H1 (cell line): ENCODE results near the gene SYTL5. TPM values are rescaled to one million over a fixed set of nuclear protein-coding genes. Genes with fewer than 3 reads are reported as not detected.

Source experiments
- CTCF ChIA-PET: fragments of 300-600 bp; sonication (Branson Sonifier 250); formaldehyde crosslinking; loops from one replicate; lab custom pipeline; 2021; ENCODE audit not compliant: partially characterized antibody; lab: Charles Lee
- POLR2A ChIA-PET: fragments of 300-600 bp; sonication (Branson Sonifier 250); formaldehyde crosslinking; loops from one replicate; lab custom pipeline; 2021; ENCODE audit warnings: inconsistent platforms; ENCODE audit not compliant: partially characterized antibody; lab: Charles Lee
- DNase-seq, 2 experiments: peaks; one replicate each; pipeline versions ENCODE4 v3.0.0 to v3.0.0-alpha.2; 2010 to 2022; ENCODE audit warnings: low spot score in 2 of 2, low read depth in 1 of 2, mixed read lengths in 1 of 2
- FAIRE-seq: peaks from 2 replicates; lab custom pipeline; 2011; peaks lifted over from hg19 to GRCh38; lab: Jason Lieb, UNC
- H2AFZ ChIP-seq: 2 replicates; pipeline ENCODE4 v1.8.1; 2012; ENCODE audit warnings: low read length, inconsistent platforms
- H2AK5ac ChIP-seq: 2 replicates; pipeline ENCODE4 v1.6.1; 2013; ENCODE audit warnings: low read depth, low read length
- H2BK120ac ChIP-seq: replicated peaks from 2 replicates; pipeline ENCODE3; 2013; ENCODE audit warnings: low read depth, low read length, inconsistent platforms
- H2BK12ac ChIP-seq: 2 replicates; pipeline ENCODE4 v1.6.1; 2013; ENCODE audit warnings: low read depth, low read length
- H2BK15ac ChIP-seq: 2 replicates; pipeline ENCODE4 v1.6.1; 2013; ENCODE audit warnings: low read length
- H2BK20ac ChIP-seq: 2 replicates; pipeline ENCODE4 v1.6.1; 2013; ENCODE audit warnings: low read length
- H2BK5ac ChIP-seq: 2 replicates; pipeline ENCODE4 v1.6.1; 2013; ENCODE audit warnings: low read depth, low read length
- H3K14ac ChIP-seq: 2 replicates; pipeline ENCODE4 v1.6.1; 2013; ENCODE audit warnings: inconsistent platforms; ENCODE audit not compliant: insufficient read length
- H3K18ac ChIP-seq: 2 replicates; pipeline ENCODE4 v1.6.1; 2013; ENCODE audit warnings: low read length; ENCODE audit errors: extremely low read depth
- H3K23ac ChIP-seq: 2 replicates; pipeline ENCODE4 v1.6.1; 2013; ENCODE audit warnings: inconsistent platforms; ENCODE audit not compliant: insufficient read length
- H3K23me2 ChIP-seq: 2 replicates; pipeline ENCODE4 v1.6.1; 2013; ENCODE audit warnings: low read depth, low read length
- H3K27ac ChIP-seq: 2 replicates; pipeline ENCODE4 v1.6.1; 2011; ENCODE audit warnings: low read depth, low read length, inconsistent platforms
- H3K27me3 ChIP-seq, 4 experiments: replicated peaks in 1 of 4; 1 replicate in 1 of 4; 2 replicates in 3 of 4; pipeline versions ENCODE4 v1.6.1 to v1.8.1; 2011 to 2013; ENCODE audit warnings: low read length in 3 of 4, mild to moderate bottlenecking in 3 of 4, inconsistent platforms in 2 of 4, mixed read lengths in 2 of 4, moderate library complexity in 1 of 4; ENCODE audit not compliant: control insufficient read depth in 3 of 4, insufficient read depth in 3 of 4; ENCODE audit errors: extremely low read depth in 1 of 4
- H3K36me3 ChIP-seq, 4 experiments: 2 replicates each; pipeline versions ENCODE4 v1.6.1 to v1.8.1; 2011 to 2013; ENCODE audit warnings: mild to moderate bottlenecking in 4 of 4, low read length in 3 of 4, moderate library complexity in 2 of 4, control low read depth in 1 of 4, inconsistent platforms in 1 of 4; ENCODE audit not compliant: insufficient read depth in 4 of 4, control insufficient read depth in 2 of 4
- H3K4ac ChIP-seq: replicated peaks from 2 replicates; pipeline ENCODE3; 2013; ENCODE audit warnings: low read length, low read depth, mixed read lengths, inconsistent platforms; ENCODE audit not compliant: insufficient read length
- H3K4me1 ChIP-seq, 4 experiments: replicated peaks in 1 of 4; 1 replicate in 1 of 4; 2 replicates in 3 of 4; pipeline versions ENCODE4 v1.6.1 to v1.8.1; 2011 to 2013; ENCODE audit warnings: low read length in 3 of 4, inconsistent platforms in 2 of 4, mixed read lengths in 1 of 4; ENCODE audit not compliant: insufficient read depth in 4 of 4, control insufficient read depth in 3 of 4
- H3K4me2 ChIP-seq, 2 experiments: 2 replicates each; pipeline versions ENCODE4 v1.6.1 to v1.8.1; 2011 to 2013; ENCODE audit warnings: low read depth in 2 of 2, low read length in 2 of 2, control low read depth in 1 of 2, inconsistent platforms in 1 of 2, mild to moderate bottlenecking in 1 of 2; ENCODE audit not compliant: insufficient read depth in 1 of 2
- H3K4me3 ChIP-seq, 4 experiments: fragments of 200-600, 300-600 bp in 1 of 4; sonication (generic), shearing (Covaris generic), sonication (Bioruptor Twin) in 1 of 4; 2 replicates each; pipeline versions ENCODE4 v1.5.1 to v1.8.1; 2011 to 2016; ENCODE audit warnings: low read length in 4 of 4, low read depth in 3 of 4, control low read depth in 2 of 4, inconsistent platforms in 2 of 4, mild to moderate bottlenecking in 2 of 4, mixed read lengths in 1 of 4, moderate library complexity in 1 of 4; ENCODE audit not compliant: insufficient read depth in 2 of 4; ENCODE audit errors: extremely low read depth in 1 of 4
- H3K56ac ChIP-seq: replicated peaks from 2 replicates; pipeline ENCODE3; 2013; ENCODE audit warnings: low read depth, mild to moderate bottlenecking, mixed read lengths, low read length, inconsistent platforms; ENCODE audit not compliant: insufficient read length
- H3K79me1 ChIP-seq: 2 replicates; pipeline ENCODE4 v1.6.1; 2013; ENCODE audit warnings: low read depth, low read length, control low read depth
- H3K79me2 ChIP-seq, 2 experiments: 2 replicates each; pipeline versions ENCODE4 v1.6.1 to v1.8.1; 2012 to 2013; ENCODE audit warnings: low read length in 2 of 2, mild to moderate bottlenecking in 2 of 2, inconsistent platforms in 1 of 2; ENCODE audit not compliant: insufficient read depth in 2 of 2, control insufficient read depth in 1 of 2
- H3K9ac ChIP-seq, 4 experiments: replicated peaks in 1 of 4; 1 replicate in 1 of 4; 2 replicates in 3 of 4; pipeline versions ENCODE4 v1.6.1 to v1.8.1; 2011 to 2013; ENCODE audit warnings: low read depth in 3 of 4, low read length in 3 of 4, control low read depth in 2 of 4, mild to moderate bottlenecking in 2 of 4, moderate library complexity in 2 of 4, inconsistent platforms in 1 of 4; ENCODE audit errors: extremely low read depth in 1 of 4
- H3K9me3 ChIP-seq, 2 experiments: 2 replicates each; pipeline versions ENCODE4 v1.6.1 to v1.8.1; 2012 to 2013; ENCODE audit warnings: mild to moderate bottlenecking in 2 of 2, moderate library complexity in 2 of 2, control low read depth in 1 of 2, inconsistent platforms in 1 of 2, low read depth in 1 of 2, low read length in 1 of 2, mixed read lengths in 1 of 2; ENCODE audit not compliant: insufficient read depth in 2 of 2
- H4K20me1 ChIP-seq, 2 experiments: replicated peaks in 1 of 2; 2 replicates each; pipeline versions ENCODE3 to v1.8.1; 2011 to 2013; ENCODE audit warnings: inconsistent platforms in 2 of 2, low read length in 2 of 2, mild to moderate bottlenecking in 1 of 2; ENCODE audit not compliant: insufficient read depth in 2 of 2, control insufficient read depth in 1 of 2
- H4K5ac ChIP-seq: 2 replicates; pipeline ENCODE4 v1.6.1; 2013; ENCODE audit warnings: low read length, low read depth, mixed read lengths, inconsistent platforms; ENCODE audit not compliant: insufficient read length
- H4K8ac ChIP-seq: 2 replicates; pipeline ENCODE4 v1.8.0; 2013; ENCODE audit warnings: mild to moderate bottlenecking, moderate library complexity, low read length, inconsistent platforms; ENCODE audit not compliant: insufficient read depth; ENCODE audit errors: extremely low read depth
- H4K91ac ChIP-seq: replicated peaks from 2 replicates; pipeline ENCODE3; 2013; ENCODE audit warnings: low read length, mixed read lengths, inconsistent platforms; ENCODE audit not compliant: insufficient read length
- BACH1 ChIP-seq: IDR thresholded peaks from 2 replicates; pipeline ENCODE4 v1.6.1; 2012; ENCODE audit warnings: low read length, improper control_type of control experiment
- EP300 ChIP-seq, 2 experiments: IDR thresholded peaks; 1 replicate in 1 of 2; 2 replicates in 1 of 2; pipeline ENCODE4 v1.6.1; 2011 to 2012; ENCODE audit warnings: low read depth in 2 of 2, low read length in 2 of 2, mild to moderate bottlenecking in 2 of 2, borderline replicate concordance in 1 of 2, inconsistent platforms in 1 of 2, moderate library complexity in 1 of 2
- EZH2 ChIP-seq: fragments of 200-600 bp; sonication (generic); IDR thresholded peaks from 2 replicates; pipeline ENCODE4 v1.7.1; 2012; ENCODE audit warnings: low read depth, mild to moderate bottlenecking, moderate library complexity, low read length, inconsistent platforms; ENCODE audit not compliant: severe bottlenecking
- MAX ChIP-seq: IDR thresholded peaks from 2 replicates; pipeline ENCODE4 v1.6.1; 2012; ENCODE audit warnings: inconsistent platforms
- POLR2A ChIP-seq, 2 experiments: IDR thresholded peaks; 1 replicate in 1 of 2; 2 replicates in 1 of 2; pipeline ENCODE4 v1.6.1; 2011; ENCODE audit warnings: low read depth in 2 of 2, low read length in 2 of 2, mild to moderate bottlenecking in 2 of 2; ENCODE audit errors: control extremely low read depth in 1 of 2
- POU5F1 ChIP-seq: IDR thresholded peaks from 2 replicates; pipeline ENCODE4 v1.6.1; 2011; ENCODE audit warnings: low read depth, mild to moderate bottlenecking, low read length, moderate library complexity
- SIN3A ChIP-seq, 2 experiments: IDR thresholded peaks in 1 of 2; conservative IDR thresholded peaks in 1 of 2; 2 replicates each; pipeline ENCODE4 v1.6.1; 2011 to 2012; ENCODE audit warnings: low read length in 2 of 2, improper control_type of control experiment in 1 of 2, low read depth in 1 of 2, mild to moderate bottlenecking in 1 of 2
- SP1 ChIP-seq: IDR thresholded peaks from 2 replicates; pipeline ENCODE4 v1.6.1; 2011; ENCODE audit warnings: low read depth, low read length
- SP2 ChIP-seq: IDR thresholded peaks from 2 replicates; pipeline ENCODE4 v1.6.1; 2012; ENCODE audit warnings: mild to moderate bottlenecking, low read length, inconsistent platforms
- TAF1 ChIP-seq: IDR thresholded peaks from 2 replicates; pipeline ENCODE4 v1.6.1; 2011; ENCODE audit warnings: mild to moderate bottlenecking, low read depth, low read length
- TAF7 ChIP-seq: optimal IDR thresholded peaks from 2 replicates; pipeline ENCODE3; 2011; ENCODE audit warnings: low read depth, mild to moderate bottlenecking, inconsistent platforms, low read length, moderate library complexity, borderline replicate concordance
- YY1 ChIP-seq: IDR thresholded peaks from 2 replicates; pipeline ENCODE4 v1.6.1; 2011; ENCODE audit warnings: low read depth, mild to moderate bottlenecking, low read length
- WGBS, 2 experiments: shearing (Covaris generic) in 1 of 2; methylation state at CpG; one replicate each; pipeline versions ENCODE4 v1.1.6 to v1.1.7; 2013 to 2015; ENCODE audit warnings: low lambda C conversion rate in 2 of 2, mixed read lengths in 2 of 2, inconsistent platforms in 1 of 2, low coverage in 1 of 2, missing lambda C conversion rate in 1 of 2; ENCODE audit not compliant: insufficient replicate concordance in 2 of 2, insufficient coverage in 1 of 2, insufficient read length in 1 of 2; ENCODE audit errors: extremely low coverage in 1 of 2, missing lambda C conversion rate in 1 of 2; 5-methylcytosine and 5-hydroxymethylcytosine counted together
- polyA plus RNA-seq, 7 experiments: library from polyadenylated mRNA; depleted of rRNA in 3 of 7; stranded (reverse) in 5 of 7; unstranded in 2 of 7; fragments of >200 nt in 5 of 7; fragments of 200-250 nt in 2 of 7; gene quantifications; 1 replicate in 5 of 7; 2 replicates in 1 of 7; 4 replicates in 1 of 7; pipeline versions ENCODE4 v1.2.1 to v1.2.3, GENCODE V29; 2011 to 2013; ENCODE audit warnings: missing spikeins in 2 of 7, mixed read lengths in 2 of 7
- total RNA-seq: library from RNA; stranded (reverse); fragmentation: NEBNext Ultra II Directional; extraction: Animal tissue kit (Norgen Biotek cat#: 25700); gene quantifications from 2 replicates; pipeline ENCODE4 v1.2.1, GENCODE V29; 2021

SYTL5 gene
- total and polyA plus RNA-seq, 2 of the 8 experiments (the other 6 are each of a cell fraction or from before 2014, with no cell fraction given), result 0.15 to 0.52 TPM

GRCh38 chrX:38103857-38104812 is 97.8 kb downstream of the SYTL5 start:
- Histone ChIP-seq H3K14ac (no peak overlapping the region), H3K36me3 (no peaks in the 10 kb centered on the region), H2AK5ac (no peak overlapping the region), H4K91ac (no peak overlapping the region), H3K79me2 (no peaks in the 10 kb centered on the region), H2BK120ac (no peak overlapping the region), H3K18ac (no peak overlapping the region), H2BK20ac (no peak overlapping the region), H3K79me1 (no peaks in the 10 kb centered on the region), H3K4me2 (no peak overlapping the region), H4K20me1 (no peaks in the 10 kb centered on the region), H3K9me3 (no peaks in the 10 kb centered on the region), H3K4me1 (no peaks in the 10 kb centered on the region), H3K27me3 (no peaks in the 10 kb centered on the region), H4K5ac (no peak overlapping the region), H2BK15ac (no peak overlapping the region), H3K27ac (no peak overlapping the region), H2BK5ac (no peak overlapping the region), H4K8ac (no peak overlapping the region), H3K23me2 (no peaks in the 10 kb centered on the region), H2AFZ (no peak overlapping the region), H3K9ac (no peak overlapping the region), H2BK12ac (no peak overlapping the region), H3K4ac (no peak overlapping the region), H3K56ac (no peak overlapping the region), H3K4me3 (no peak overlapping the region), H3K23ac (no peak overlapping the region)
- DNase-seq (no peak), FAIRE-seq (no peak)
- WGBS, 2 experiments, result 81% methylated on average over 5 of the region's 5 CpGs; no CpG with 5 or more reads in 1 of the 2 experiments
- ChIA-PET POLR2A (no interaction called here), CTCF (interaction anchor here (1.9 kb wide), 1 partner anchor 8 kb away, joined by 4 read pairs; no protein-coding TSS in a partner anchor)
- TF ChIP-seq SP2 (no peak), SIN3A (conservative IDR thresholded peaks at IDR 0.05 in 1 of 2, IDR thresholded peaks at IDR 0.05 in 1 of 2; ENCODE audit: low read depth in 1 of 2, low read length in 2 of 2) (no peak), MAX (no peak), POU5F1 (no peak), SP1 (no peak), TAF7 (no peak), YY1 (no peak), TAF1 (no peak), EZH2 (no peak), EP300 (IDR thresholded peaks at IDR 0.05; ENCODE audit: borderline replicate concordance in 1 of 2, low read depth in 2 of 2, low read length in 2 of 2) (no peak), BACH1 (no peak), POLR2A (IDR thresholded peaks at IDR 0.05; ENCODE audit: control extremely low read depth in 1 of 2, low read depth in 2 of 2, low read length in 2 of 2) (no peak)
